WTC11 (cell line): ENCODE measurements around the gene GAA. TPM values are rescaled to one million over a fixed set of nuclear protein-coding genes. Genes with fewer than 3 reads are reported as not detected.

Experiments
- ATAC-seq: fragments of 200-7000 bp; cut with Tn5 transposase; 2 replicates; pipeline ENCODE4 v1.10.0; 2021; ENCODE audit warnings: mild to moderate bottlenecking, moderate library complexity
- CTCF ChIA-PET: fragments of 300-600 bp; sonication (Branson Sonifier 250); formaldehyde crosslinking; loops from one replicate; lab custom pipeline; 2021; ENCODE audit warnings: antibody characterized with exemption; lab: Charles Lee
- POLR2A ChIA-PET: fragments of 350-600 bp; sonication (Branson Sonifier 250); formaldehyde crosslinking; loops from one replicate; lab custom pipeline; 2021; ENCODE audit warnings: antibody characterized with exemption; lab: Charles Lee
- DNase-seq: peaks from one replicate; pipeline ENCODE4 v3.0.0; 2021; ENCODE audit warnings: low spot score
- H3K27ac Mint-ChIP-seq: 2 replicates; pipeline ENCODE4 v1.8.0; 2021; ENCODE audit warnings: mixed read lengths
- H3K27me3 Mint-ChIP-seq: 2 replicates; pipeline ENCODE4 v1.8.0; 2021; ENCODE audit warnings: low read depth, mild to moderate bottlenecking, moderate library complexity, mixed read lengths
- H3K36me3 Mint-ChIP-seq: 2 replicates; pipeline ENCODE4 v1.8.0; 2021; ENCODE audit warnings: mixed read lengths
- H3K4me1 Mint-ChIP-seq: 2 replicates; pipeline ENCODE4 v1.8.0; 2022; ENCODE audit warnings: mixed read lengths
- H3K4me3 Mint-ChIP-seq: 2 replicates; pipeline ENCODE4 v1.8.0; 2021; ENCODE audit warnings: mild to moderate bottlenecking, moderate library complexity, mixed read lengths
- H3K9me3 Mint-ChIP-seq: 2 replicates; pipeline ENCODE4 v1.8.0; 2021; ENCODE audit warnings: mixed read lengths
- ATF1 ChIP-seq: sonication (generic); formaldehyde crosslinking; IDR thresholded peaks from 2 replicates; pipeline ENCODE4 v1.8.1; 2023; ENCODE audit warnings: mild to moderate bottlenecking, moderate library complexity, missing genetic modification reagents
- CREB1 ChIP-seq: sonication (generic); formaldehyde crosslinking; IDR thresholded peaks from 2 replicates; pipeline ENCODE4 v1.8.0; 2023; ENCODE audit warnings: mild to moderate bottlenecking, missing genetic modification reagents
- CREM ChIP-seq: sonication (generic); formaldehyde crosslinking; IDR thresholded peaks from 2 replicates; pipeline ENCODE4 v1.8.1; 2022; ENCODE audit warnings: mild to moderate bottlenecking, missing genetic modification reagents, moderate library complexity
- CTCF ChIP-seq: fragments of 200-600 bp; IDR thresholded peaks from 2 replicates; pipeline ENCODE4 v1.8.0; 2022; ENCODE audit warnings: antibody characterized with exemption
- E2F1 ChIP-seq: sonication (generic); formaldehyde crosslinking; IDR thresholded peaks from 2 replicates; pipeline ENCODE4 v1.8.0; 2022; ENCODE audit warnings: mild to moderate bottlenecking, missing genetic modification reagents
- E2F5 ChIP-seq: sonication (generic); formaldehyde crosslinking; IDR thresholded peaks from 2 replicates; pipeline ENCODE4 v1.8.1; 2022; ENCODE audit warnings: mild to moderate bottlenecking, moderate library complexity, missing genetic modification reagents
- GABPB1 ChIP-seq: sonication (generic); formaldehyde crosslinking; IDR thresholded peaks from 2 replicates; pipeline ENCODE4 v1.8.1; 2023; ENCODE audit warnings: mild to moderate bottlenecking, missing genetic modification reagents
- GRHL2 ChIP-seq: fragments of 250-450 bp; sonication (Bioruptor Pico); IDR thresholded peaks from 2 replicates; pipeline ENCODE4 v1.8.0; 2022; ENCODE audit warnings: mild to moderate bottlenecking, moderate library complexity; ENCODE audit not compliant: insufficient replicate concordance, severe bottlenecking
- GTF2I ChIP-seq: fragments of 250-450 bp; sonication (Bioruptor Pico); conservative IDR thresholded peaks from 2 replicates; pipeline ENCODE4 v1.4.0; 2021; ENCODE audit warnings: mild to moderate bottlenecking
- NR3C1 ChIP-seq: sonication (generic); formaldehyde crosslinking; conservative IDR thresholded peaks from 2 replicates; pipeline ENCODE4 v1.8.1; 2023; ENCODE audit warnings: low read depth, mild to moderate bottlenecking, missing genetic modification reagents
- PRDM15 ChIP-seq: sonication (generic); formaldehyde crosslinking; IDR thresholded peaks from 2 replicates; pipeline ENCODE4 v1.8.0; 2022; ENCODE audit warnings: missing genetic modification reagents
- PREB ChIP-seq: sonication (generic); formaldehyde crosslinking; IDR thresholded peaks from 2 replicates; pipeline ENCODE4 v1.8.1; 2022; ENCODE audit warnings: mild to moderate bottlenecking, missing genetic modification reagents, moderate library complexity, borderline replicate concordance
- RORB ChIP-seq: fragments of 250-450 bp; sonication (Bioruptor Pico); IDR thresholded peaks from 2 replicates; pipeline ENCODE4 v1.9.0; 2021; ENCODE audit warnings: mild to moderate bottlenecking
- TEAD1 ChIP-seq: sonication (generic); formaldehyde crosslinking; IDR thresholded peaks from 2 replicates; pipeline ENCODE4 v1.8.0; 2022; ENCODE audit warnings: mild to moderate bottlenecking, missing genetic modification reagents
- USF2 ChIP-seq: sonication (generic); formaldehyde crosslinking; IDR thresholded peaks from 2 replicates; pipeline ENCODE4 v1.8.1; 2023; ENCODE audit warnings: mild to moderate bottlenecking, missing genetic modification reagents, moderate library complexity
- ZNF138 ChIP-seq: sonication (generic); formaldehyde crosslinking; conservative IDR thresholded peaks from 2 replicates; pipeline ENCODE4 v1.8.1; 2022; ENCODE audit warnings: mild to moderate bottlenecking, moderate library complexity, missing genetic modification reagents
- ZNF219 ChIP-seq: sonication (generic); formaldehyde crosslinking; IDR thresholded peaks from 2 replicates; pipeline ENCODE4 v1.8.0; 2023; ENCODE audit warnings: missing genetic modification reagents, mild to moderate bottlenecking, borderline replicate concordance
- ZNF281 ChIP-seq: sonication (generic); formaldehyde crosslinking; IDR thresholded peaks from 2 replicates; pipeline ENCODE4 v1.8.0; 2023; ENCODE audit warnings: mild to moderate bottlenecking, missing genetic modification reagents
- ZNF317 ChIP-seq: sonication (generic); formaldehyde crosslinking; IDR thresholded peaks from 2 replicates; pipeline ENCODE4 v1.8.1; 2023; ENCODE audit warnings: low read depth, mild to moderate bottlenecking, moderate library complexity, missing genetic modification reagents, borderline replicate concordance
- total RNA-seq: library from RNA; stranded (reverse); gene quantifications from 3 replicates; pipeline ENCODE4 v1.2.3, GENCODE V29; 2021

GAA gene
- total RNA-seq, 1 experiment from 2014 or later: 91.6 TPM

GRCh38 chr17:80097127-80097621, 4.2 kb upstream of the GAA start:
- no peak overlapping the region for H3K4me3 Mint-ChIP-seq
- no peaks in the 10 kb centered on the region for H3K9me3 Mint-ChIP-seq
- no peak overlapping the region; the same call in 1 of the 2 replicates for H3K27ac Mint-ChIP-seq
- POLR2A ChIA-PET: no interaction called here
- peaks cover 14% of the 10 kb centered on the region for H3K27me3 Mint-ChIP-seq
- ATAC-seq (no peak), DNase-seq (no peak)
- no peak for TF ChIP-seq ZNF138 (CRISPR knock-in tag)
- TF ChIP-seq NR3C1 (CRISPR knock-in tag): no peak
- no peak for TF ChIP-seq RORB (CRISPR knock-in tag)
- no peak for TF ChIP-seq CREB1
- TF ChIP-seq GTF2I (CRISPR knock-in tag): no peak
- TF ChIP-seq GRHL2 (CRISPR knock-in tag): no peak
- no peak for TF ChIP-seq CREM
- peaks cover 6% of the 10 kb centered on the region for H3K4me1 Mint-ChIP-seq
- H3K36me3 Mint-ChIP-seq: no peaks in the 10 kb centered on the region
- CTCF ChIA-PET: no interaction called here

- Mint-ChIP-seq H3K27ac (no peak overlapping the region), H3K4me1 (peaks cover 13% of the 10 kb centered on the region), H3K36me3 (no peaks in the 10 kb centered on the region), H3K9me3 (no peaks in the 10 kb centered on the region), H3K27me3 (peaks cover 12% of the 10 kb centered on the region), H3K4me3 (no peak overlapping the region)
- CTCF ChIA-PET: interaction anchor here (0.7 kb wide), 1 partner anchor 15 kb away, joined by 3 read pairs; no protein-coding TSS in a partner anchor
- POLR2A ChIA-PET: no interaction called here
- ATAC-seq (no peak), DNase-seq (no peak)
- TF ChIP-seq GABPB1 (no peak), PREB (CRISPR knock-in tag) (no peak), PRDM15 (no peak), CREB1 (no peak), E2F5 (CRISPR knock-in tag) (no peak), ZNF317 (no peak), E2F1 (no peak), ZNF281 (no peak), TEAD1 (CRISPR knock-in tag) (no peak), USF2 (CRISPR knock-in tag) (no peak), ATF1 (CRISPR knock-in tag) (no peak), CTCF (no peak), ZNF219 (CRISPR knock-in tag) (no peak)
Observed at GRCh38 chr17:80097844-80098691, 3.3 kb upstream of the GAA start.
